PC-3 (cell line): ENCODE measurements around the gene AKNA. TPM values are rescaled to one million over a fixed set of nuclear protein-coding genes. Genes with fewer than 3 reads are reported as not detected.

Experiments used
- ATAC-seq: fragments of 200-7000 bp; cut with Tn5 transposase; 2 replicates; pipeline ENCODE4 v1.9.1; 2020; ENCODE audit warnings: mild to moderate bottlenecking, moderate library complexity
- BruUV-seq: library from RNA; stranded (reverse); fragments of 400-500 nt; replicated peaks from 2 replicates; lab custom pipeline; 2021; lab: Mats Ljungman, UMichigan
- CTCF ChIA-PET: fragments of 300-600 bp; sonication (Branson Sonifier 250); formaldehyde crosslinking; loops from one replicate; lab custom pipeline; 2022; ENCODE audit warnings: antibody characterized with exemption; lab: Charles Lee
- POLR2A ChIA-PET: fragments of 300-600 bp; sonication (Branson Sonifier 250); formaldehyde crosslinking; loops from one replicate; lab custom pipeline; 2022; ENCODE audit warnings: antibody characterized with exemption; ENCODE audit not compliant: unreplicated experiment; lab: Charles Lee
- DNase-seq: peaks from one replicate; pipeline ENCODE4 v3.0.0-alpha.2; 2015
- H2AFZ ChIP-seq: fragments of 300-600 bp; sonication (generic); 2 replicates; pipeline ENCODE4 v1.6.0; 2016; ENCODE audit warnings: antibody characterized with exemption, low read length
- H3F3A ChIP-seq: fragments of 300-600 bp; sonication (generic); one replicate; pipeline ENCODE4 v1.6.0; 2017; ENCODE audit warnings: antibody characterized with exemption, low read length, control low read depth, mild to moderate bottlenecking; ENCODE audit not compliant: unreplicated experiment
- H3K27ac ChIP-seq: fragments of 300-600 bp; sonication (generic); 2 replicates; pipeline ENCODE4 v1.5.1; 2016; ENCODE audit warnings: mild to moderate bottlenecking, low read length
- H3K27me3 ChIP-seq: fragments of 300-600 bp; sonication (generic); 2 replicates; pipeline ENCODE4 v1.6.1; 2016; ENCODE audit warnings: low read length, mixed read lengths
- H3K36me3 ChIP-seq: fragments of 300-600 bp; sonication (generic); 2 replicates; pipeline ENCODE4 v1.6.1; 2016; ENCODE audit warnings: low read depth, mixed run types, low read length, mixed read lengths
- H3K4me1 ChIP-seq: fragments of 300-600 bp; sonication (generic); 2 replicates; pipeline ENCODE4 v1.5.1; 2016; ENCODE audit warnings: low read length; ENCODE audit not compliant: insufficient read depth
- H3K4me2 ChIP-seq: fragments of 300-600 bp; sonication (generic); 2 replicates; pipeline ENCODE4 v1.6.0; 2016; ENCODE audit warnings: low read length
- H3K4me3 ChIP-seq: fragments of 300-600 bp; sonication (generic); 2 replicates; pipeline ENCODE4 v1.5.1; 2016; ENCODE audit warnings: mild to moderate bottlenecking, low read length, mixed read lengths
- H3K79me2 ChIP-seq: fragments of 300-600 bp; sonication (generic); 2 replicates; pipeline ENCODE4 v1.6.1; 2017; ENCODE audit warnings: low read length, mixed read lengths
- H3K9ac ChIP-seq: fragments of 300-600 bp; sonication (generic); 2 replicates; pipeline ENCODE4 v1.6.0; 2016; ENCODE audit warnings: mild to moderate bottlenecking, low read length
- H3K9me2 ChIP-seq: fragments of 300-600 bp; sonication (generic); replicated peaks from 2 replicates; pipeline ENCODE4 v1.6.1; 2016; ENCODE audit warnings: mixed run types, low read length, mixed read lengths
- H3K9me3 ChIP-seq: fragments of 300-600 bp; sonication (generic); 2 replicates; pipeline ENCODE4 v1.6.1; 2016; ENCODE audit warnings: low read length, mixed read lengths
- H4K20me1 ChIP-seq: fragments of 300-600 bp; sonication (generic); 2 replicates; pipeline ENCODE4 v1.6.1; 2016; ENCODE audit warnings: low read length, mixed read lengths
- CTCF ChIP-seq: fragments of 300-600 bp; sonication (generic); conservative IDR thresholded peaks from 2 replicates; pipeline ENCODE4 v1.5.1; 2017; ENCODE audit warnings: antibody characterized with exemption, low read depth, mild to moderate bottlenecking, low read length
- EZH2 ChIP-seq: fragments of 300-600 bp; sonication (generic); IDR thresholded peaks from one replicate; pipeline ENCODE4 v1.6.1; 2017; ENCODE audit warnings: antibody characterized with exemption, mild to moderate bottlenecking, low read length; ENCODE audit not compliant: unreplicated experiment
- EZH2phosphoT487 ChIP-seq: fragments of 300-600 bp; sonication (generic); IDR thresholded peaks from 2 replicates; pipeline ENCODE4 v1.6.1; 2018; ENCODE audit warnings: mild to moderate bottlenecking, antibody characterized with exemption, low read length, borderline replicate concordance
- intact Hi-C: fragments of 100-400 bp; cut with micrococcal nuclease; formaldehyde crosslinking; loops from 2 replicates; pipeline ENCODE4 v1.9.0; 2023
- total RNA-seq: library from RNA; depleted of rRNA; stranded (reverse); fragments of >200 nt; gene quantifications from 2 replicates; pipeline ENCODE4 v1.2.3, GENCODE V29; 2014

The AKNA gene
- total RNA-seq, 1 experiment from 2014 or later = 9.1 TPM

DNA sequence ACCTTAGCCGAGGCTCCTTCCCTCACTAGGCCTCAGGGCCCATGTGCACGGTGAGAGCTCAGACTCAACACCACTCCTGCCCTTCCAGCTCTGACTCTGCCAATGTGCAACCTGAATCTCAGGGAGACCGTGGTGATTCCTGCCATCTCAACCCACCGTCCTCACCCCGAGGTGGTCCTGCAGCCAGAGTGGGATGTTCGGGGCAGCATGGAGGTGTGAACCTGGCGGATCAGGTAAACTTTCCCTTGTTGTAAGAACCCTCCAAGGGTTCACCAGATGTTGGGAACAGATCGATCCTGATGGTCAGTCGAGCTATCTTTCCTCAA, 538 bp upstream of the AKNA start:
- BruUV-seq = no TSS peak
- Histone ChIP-seq H3K27me3 (no peaks in the 10 kb centered on the region), H3K9me3 (no peaks in the 10 kb centered on the region), H3K9ac (no peak overlapping the region), H2AFZ (no peak overlapping the region), H3F3A (no peaks in the 10 kb centered on the region), H4K20me1 (no peaks in the 10 kb centered on the region), H3K27ac (no peak overlapping the region), H3K36me3 (no peaks in the 10 kb centered on the region), H3K79me2 (no peaks in the 10 kb centered on the region), H3K4me2 (no peak overlapping the region), H3K4me1 (peaks cover 27% of the 10 kb centered on the region), H3K4me3 (no peak overlapping the region), H3K9me2 (no peaks in the 10 kb centered on the region)
- intact Hi-C loops = no loop called here
- TF ChIP-seq CTCF = no peak
- no peak for TF ChIP-seq EZH2phosphoT487
- DNase-seq (no peak), ATAC-seq (no peak)
- ChIA-PET CTCF (no interaction called here), POLR2A (no interaction called here)

DNA sequence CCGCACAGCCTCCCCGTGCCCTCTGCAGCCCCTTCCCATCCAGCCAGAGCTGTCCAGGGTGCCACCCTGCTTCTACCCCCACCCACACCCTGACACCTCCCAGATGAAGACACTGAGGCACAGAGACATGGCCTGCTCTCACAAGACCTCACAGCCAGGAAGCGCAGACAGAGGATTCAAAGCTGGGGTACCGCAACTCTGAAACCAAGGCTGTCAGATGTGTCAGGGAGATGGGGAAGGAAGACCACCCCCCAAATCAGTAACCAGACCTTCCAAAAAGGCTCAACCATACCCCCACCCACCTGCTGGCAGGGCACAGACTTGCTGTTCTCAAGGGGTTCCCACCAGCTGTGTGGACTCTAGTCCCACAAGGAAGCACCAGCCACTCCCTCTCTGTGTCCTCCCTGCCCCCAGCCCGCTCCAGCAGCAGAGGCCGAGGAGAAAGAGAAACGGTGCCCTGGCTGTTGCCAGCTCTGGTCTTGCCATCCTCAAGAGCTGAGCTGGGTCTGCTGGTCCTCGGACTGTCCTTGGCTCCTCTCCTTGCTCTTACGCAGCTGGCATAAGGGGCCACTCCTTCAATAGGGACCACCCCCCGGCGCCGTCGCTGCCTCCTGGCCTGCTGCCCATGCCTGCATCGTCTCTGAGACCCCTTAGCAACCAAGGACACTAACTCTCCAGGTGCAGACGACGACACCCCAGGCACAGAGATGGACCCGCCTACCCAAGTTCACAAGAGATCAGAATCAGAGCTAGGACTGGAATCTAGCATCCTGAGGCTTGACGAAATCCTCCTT, 699 bp downstream of the AKNA start:
- no peak overlapping the region for H3K9ac ChIP-seq
- no peaks in the 10 kb centered on the region for H3K79me2 ChIP-seq
- H3K4me3 ChIP-seq = no peak overlapping the region
- H3K27ac ChIP-seq = no peak overlapping the region
- no peaks in the 10 kb centered on the region for H3K9me3 ChIP-seq
- H3K4me2 ChIP-seq = no peak overlapping the region
- H4K20me1 ChIP-seq = no peaks in the 10 kb centered on the region
- BruUV-seq = no TSS peak
- H3K36me3 ChIP-seq = no peaks in the 10 kb centered on the region
- no peaks in the 10 kb centered on the region for H3K27me3 ChIP-seq
- H3K9me2 ChIP-seq = no peaks in the 10 kb centered on the region
- ChIA-PET POLR2A (no interaction called here), CTCF (no interaction called here)
- intact Hi-C loops = no loop called here
- H3F3A ChIP-seq = no peaks in the 10 kb centered on the region
- TF ChIP-seq EZH2phosphoT487 = no peak
- no peak for TF ChIP-seq EZH2
- no peak for TF ChIP-seq CTCF
- DNase-seq = no peak
- H2AFZ ChIP-seq = no peak overlapping the region
- peaks cover 19% of the 10 kb centered on the region for H3K4me1 ChIP-seq
- ATAC-seq = no peak

- Histone ChIP-seq H3K27ac (peak overlapping the region; percentile 91; the same call in 1 of the 2 replicates), H3F3A (no peaks in the 10 kb centered on the region), H3K9me2 (no peaks in the 10 kb centered on the region), H3K9me3 (no peaks in the 10 kb centered on the region), H3K4me3 (no peak overlapping the region), H3K4me2 (no peak overlapping the region), H3K9ac (peak overlapping the region; percentile 8; the same call in 1 of the 2 replicates), H3K79me2 (no peaks in the 10 kb centered on the region), H4K20me1 (no peaks in the 10 kb centered on the region), H3K4me1 (peaks cover 19% of the 10 kb centered on the region), H3K36me3 (no peaks in the 10 kb centered on the region), H2AFZ (no peak overlapping the region), H3K27me3 (no peaks in the 10 kb centered on the region)
- no peak for TF ChIP-seq CTCF
- ChIA-PET POLR2A (no interaction called here), CTCF (interaction anchor here (1.5 kb wide), 1 partner anchor 81 kb away, joined by 3 read pairs; no protein-coding TSS in a partner anchor)
- DNase-seq (no peak), ATAC-seq (no peak)
- no TSS peak for BruUV-seq
- intact Hi-C loops = no loop called here
These were observed 1.4 kb downstream of the AKNA start for GRCh38 chr9:114386361-114386885.
